Smooth muscle cell (in vitro differentiated cells): Measurements from ENCODE around the gene GLIS1. TPM values are rescaled to one million over a fixed set of nuclear protein-coding genes. Genes with fewer than 3 reads are reported as not detected.

Experiments used
- DNase-seq: peaks from one replicate; lab custom pipeline; 2025; ENCODE audit not compliant: unreplicated experiment; lab: John Stamatoyannopoulos, UW
- H2AFZ ChIP-seq: fragments of 200-600 bp; sonication (generic); 2 replicates; pipeline ENCODE4 v1.6.0; 2016; ENCODE audit warnings: antibody characterized with exemption, low read depth, mild to moderate bottlenecking
- H3F3A ChIP-seq: fragments of 200-600 bp; sonication (generic); 2 replicates; pipeline ENCODE4 v1.6.0; 2017; ENCODE audit warnings: antibody characterized with exemption, low read depth
- H3K27ac ChIP-seq: fragments of 200-600 bp; sonication (generic); 2 replicates; pipeline ENCODE4 v1.5.1; 2016; ENCODE audit warnings: low read depth, mild to moderate bottlenecking
- H3K27me3 ChIP-seq: fragments of 200-600 bp; sonication (generic); 2 replicates; pipeline ENCODE4 v1.6.1; 2016; ENCODE audit warnings: low read depth, mild to moderate bottlenecking
- H3K36me3 ChIP-seq: fragments of 200-600 bp; sonication (generic); 2 replicates; pipeline ENCODE4 v1.5.1; 2016; ENCODE audit warnings: low read depth
- H3K4me1 ChIP-seq: fragments of 200-600 bp; sonication (generic); 2 replicates; pipeline ENCODE4 v1.5.1; 2016; ENCODE audit warnings: low read depth
- H3K4me2 ChIP-seq: fragments of 200-600 bp; sonication (generic); 2 replicates; pipeline ENCODE4 v1.6.0; 2016; ENCODE audit warnings: mild to moderate bottlenecking
- H3K4me3 ChIP-seq: fragments of 200-600 bp; sonication (generic); 2 replicates; pipeline ENCODE4 v1.5.1; 2016; ENCODE audit warnings: mild to moderate bottlenecking
- H3K79me2 ChIP-seq: fragments of 200-600 bp; sonication (generic); 2 replicates; pipeline ENCODE4 v1.6.0; 2016; ENCODE audit warnings: low read depth, mild to moderate bottlenecking
- H3K9ac ChIP-seq: fragments of 200-600 bp; sonication (generic); 2 replicates; pipeline ENCODE4 v1.6.0; 2016; ENCODE audit warnings: low read depth
- H3K9me3 ChIP-seq: fragments of 200-600 bp; sonication (generic); replicated peaks from 2 replicates; pipeline ENCODE4 v1.5.1; 2016; ENCODE audit warnings: low read depth
- H4K20me1 ChIP-seq: fragments of 200-600 bp; sonication (generic); 2 replicates; pipeline ENCODE4 v1.6.0; 2016; ENCODE audit warnings: low read depth
- WGBS: methylation state at CpG from one replicate; pipeline ENCODE4 v1.1.7; 2016; ENCODE audit warnings: low lambda C conversion rate; 5-methylcytosine and 5-hydroxymethylcytosine counted together
- polyA plus RNA-seq: library from polyadenylated mRNA; unstranded; fragments of >200 nt; fragmentation: Nextera tagmentation; extraction: Ambion mirVana; gene quantifications from 2 replicates; pipeline ENCODE4 v1.2.1, GENCODE V29; 2016
- total RNA-seq: library from RNA; depleted of rRNA; stranded (reverse); fragments of >200 nt; gene quantifications from 2 replicates; pipeline ENCODE4 v1.2.3, GENCODE V29; 2014
- TF ChIP-seq, protein P1 (sequence below): fragments of 200-600 bp; sonication (generic); IDR thresholded peaks from 2 replicates; pipeline ENCODE4 v1.5.1; 2017; ENCODE audit warnings: borderline replicate concordance, mild to moderate bottlenecking, antibody characterized with exemption; ENCODE audit not compliant: insufficient read depth, poor library complexity, severe bottlenecking

Gene GLIS1
- total and polyA plus RNA-seq, 2 experiments from 2014 or later = 0.36 to 4.9 TPM

DNA sequence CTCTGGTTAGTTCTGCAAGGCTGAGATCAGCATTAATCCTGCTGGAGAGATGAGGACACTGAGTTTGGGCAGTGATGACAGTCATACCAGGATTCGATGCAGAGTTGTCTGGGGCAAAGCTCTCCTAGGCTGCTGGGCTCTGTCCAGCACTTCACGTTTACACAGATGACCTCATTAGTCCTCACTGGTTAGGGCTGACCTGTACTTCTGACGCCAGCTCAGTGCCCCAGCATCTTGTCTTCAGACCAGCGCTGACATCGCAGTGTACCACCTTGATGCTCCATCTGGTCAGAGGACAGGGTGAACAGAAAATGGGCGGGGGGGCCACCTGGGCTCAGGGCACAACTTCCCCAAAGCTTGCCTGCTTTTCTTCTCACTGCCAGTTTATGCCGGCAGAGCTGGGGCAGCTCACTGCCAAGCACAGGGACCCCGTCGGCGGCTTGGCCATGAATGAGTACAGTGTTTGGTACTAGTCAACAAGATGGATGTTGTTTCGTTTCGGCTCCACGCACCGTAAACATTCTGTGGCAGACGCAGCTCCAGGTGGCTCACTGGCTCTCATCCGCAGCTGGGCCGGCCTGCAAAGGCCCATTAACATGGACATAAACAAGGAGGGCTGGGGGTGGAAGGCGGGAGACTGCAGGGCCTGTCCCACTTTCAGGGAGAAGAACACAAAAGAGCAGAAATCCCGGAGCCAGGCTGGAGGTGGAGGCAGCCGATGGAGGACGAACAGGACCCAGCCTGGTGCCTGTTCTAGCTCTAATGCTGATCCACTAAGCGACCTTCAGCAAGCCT lies 118.7 kb downstream of the GLIS1 start:
- H2AFZ ChIP-seq = no peak overlapping the region
- 84% methylated on average over 22 of the region's 22 CpGs for WGBS

GRCh38 chr1:53619367-53620060 lies 119.5 kb downstream of the GLIS1 start:
- H3K4me3 ChIP-seq = no peak overlapping the region
- WGBS = 94% methylated on average over 7 of the region's 7 CpGs
- no peak overlapping the region for H3K27ac ChIP-seq
- no peaks in the 10 kb centered on the region for H3K9me3 ChIP-seq
- H3K9ac ChIP-seq = no peak overlapping the region
- H4K20me1 ChIP-seq = peaks cover 19% of the 10 kb centered on the region
- H3K4me2 ChIP-seq = no peak overlapping the region
- H3F3A ChIP-seq = no peaks in the 10 kb centered on the region
- DNase-seq = no peak
- no peaks in the 10 kb centered on the region for H3K4me1 ChIP-seq
- no peaks in the 10 kb centered on the region for H3K79me2 ChIP-seq
- no peaks in the 10 kb centered on the region for H3K36me3 ChIP-seq
- TF ChIP-seq, protein P1, sequence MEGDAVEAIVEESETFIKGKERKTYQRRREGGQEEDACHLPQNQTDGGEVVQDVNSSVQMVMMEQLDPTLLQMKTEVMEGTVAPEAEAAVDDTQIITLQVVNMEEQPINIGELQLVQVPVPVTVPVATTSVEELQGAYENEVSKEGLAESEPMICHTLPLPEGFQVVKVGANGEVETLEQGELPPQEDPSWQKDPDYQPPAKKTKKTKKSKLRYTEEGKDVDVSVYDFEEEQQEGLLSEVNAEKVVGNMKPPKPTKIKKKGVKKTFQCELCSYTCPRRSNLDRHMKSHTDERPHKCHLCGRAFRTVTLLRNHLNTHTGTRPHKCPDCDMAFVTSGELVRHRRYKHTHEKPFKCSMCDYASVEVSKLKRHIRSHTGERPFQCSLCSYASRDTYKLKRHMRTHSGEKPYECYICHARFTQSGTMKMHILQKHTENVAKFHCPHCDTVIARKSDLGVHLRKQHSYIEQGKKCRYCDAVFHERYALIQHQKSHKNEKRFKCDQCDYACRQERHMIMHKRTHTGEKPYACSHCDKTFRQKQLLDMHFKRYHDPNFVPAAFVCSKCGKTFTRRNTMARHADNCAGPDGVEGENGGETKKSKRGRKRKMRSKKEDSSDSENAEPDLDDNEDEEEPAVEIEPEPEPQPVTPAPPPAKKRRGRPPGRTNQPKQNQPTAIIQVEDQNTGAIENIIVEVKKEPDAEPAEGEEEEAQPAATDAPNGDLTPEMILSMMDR = no peak
- H3K27me3 ChIP-seq = no peaks in the 10 kb centered on the region
- H2AFZ ChIP-seq = no peak overlapping the region

More for the DNA sequence above, 118.7 kb downstream of the GLIS1 start:
- H3K4me2 ChIP-seq = no peak overlapping the region
- no peak overlapping the region for H3K27ac ChIP-seq
- no peak overlapping the region for H3K4me3 ChIP-seq
- TF ChIP-seq, protein P1 = no peak
- H3K9me3 ChIP-seq = no peaks in the 10 kb centered on the region
- peaks cover 19% of the 10 kb centered on the region for H4K20me1 ChIP-seq
- no peaks in the 10 kb centered on the region for H3K79me2 ChIP-seq
- H3K9ac ChIP-seq = no peak overlapping the region
- no peaks in the 10 kb centered on the region for H3K36me3 ChIP-seq
- H3K4me1 ChIP-seq = no peaks in the 10 kb centered on the region
- H3K27me3 ChIP-seq = no peaks in the 10 kb centered on the region
- no peak for DNase-seq
- H3F3A ChIP-seq = no peaks in the 10 kb centered on the region

DNA sequence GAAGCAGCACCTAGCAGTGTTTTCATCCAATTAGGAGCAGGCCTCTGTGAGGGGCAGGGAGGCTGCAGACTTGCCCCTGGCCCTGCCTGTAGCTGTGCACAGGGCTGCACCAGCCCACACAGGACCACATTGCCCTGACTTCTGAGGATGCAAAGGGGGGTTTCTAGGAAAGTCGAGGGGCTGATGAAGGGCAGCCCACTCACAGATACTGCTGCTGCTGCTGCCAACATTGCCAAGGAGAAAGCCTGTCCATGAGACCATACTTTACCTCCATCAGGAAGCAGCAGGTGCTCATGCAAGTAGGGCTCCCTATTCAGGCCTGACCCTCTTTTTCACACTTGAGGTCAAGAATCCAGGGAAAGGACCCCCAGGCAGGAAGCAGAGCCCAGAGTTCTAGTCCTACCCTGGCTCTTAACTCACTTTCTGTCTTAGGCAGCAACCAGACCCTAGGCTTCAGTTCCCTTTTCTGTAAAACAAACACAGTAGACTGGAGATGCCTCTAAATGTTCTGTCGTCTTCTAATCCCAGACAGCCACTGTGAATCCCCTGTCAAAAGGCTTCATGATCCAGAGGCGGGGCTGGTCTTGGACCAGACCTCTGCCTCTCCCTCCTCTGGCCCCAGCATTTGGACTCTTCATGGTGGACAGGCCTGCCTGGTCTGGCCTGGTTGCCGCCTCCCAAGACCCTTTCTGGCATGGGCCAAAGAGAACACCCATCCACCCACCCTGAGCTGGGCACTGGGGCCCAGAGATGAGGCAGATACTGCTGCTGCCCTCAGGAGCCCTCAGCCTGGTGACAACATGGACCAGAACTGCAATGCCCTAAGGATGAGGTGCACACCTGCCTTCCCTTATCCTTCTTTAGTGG lies 120.2 kb downstream of the GLIS1 start:
- no peak overlapping the region for H3K4me2 ChIP-seq
- peaks cover 19% of the 10 kb centered on the region for H4K20me1 ChIP-seq
- 78% methylated on average over 3 of the region's 4 CpGs for WGBS
- H3K27me3 ChIP-seq = no peaks in the 10 kb centered on the region
- no peak overlapping the region for H2AFZ ChIP-seq
- H3K4me1 ChIP-seq = no peaks in the 10 kb centered on the region
- no peak for DNase-seq
- TF ChIP-seq, protein P1 = no peak
- no peaks in the 10 kb centered on the region for H3K36me3 ChIP-seq
- H3K27ac ChIP-seq = no peak overlapping the region
- no peak overlapping the region for H3K4me3 ChIP-seq
- no peak overlapping the region for H3K9ac ChIP-seq
- no peaks in the 10 kb centered on the region for H3K79me2 ChIP-seq
- H3F3A ChIP-seq = no peaks in the 10 kb centered on the region
- H3K9me3 ChIP-seq = no peaks in the 10 kb centered on the region
